ENCODE results near the gene MAP7. TPM values are rescaled to one million over a fixed set of nuclear protein-coding genes. Genes with fewer than 3 reads are reported as not detected.

MAP7 gene
- polyA plus RNA-seq, 1 donor, result 37.2 TPM

DNA sequence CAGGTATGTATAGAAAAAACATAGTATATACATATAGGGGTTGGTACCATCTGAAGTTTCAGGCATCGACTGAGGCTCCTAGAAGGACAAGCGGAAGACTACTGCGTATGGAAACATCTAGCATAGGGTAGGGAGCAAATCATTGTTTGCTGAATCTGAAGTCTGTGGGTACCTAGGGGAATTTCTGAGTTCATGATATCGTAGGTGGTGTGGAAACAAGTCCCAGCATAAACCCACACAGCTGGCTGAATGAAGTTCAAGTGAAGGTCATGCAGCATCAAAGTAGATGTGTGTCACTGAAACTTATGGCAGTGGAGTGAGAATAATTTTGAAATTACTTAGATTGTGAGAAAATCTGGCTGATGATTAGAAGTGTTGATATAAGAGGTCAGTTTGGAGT, 39.4 kb downstream of the MAP7 start:
- Histone ChIP-seq H3K9me3 (ENCODE audit: control insufficient read depth, low read depth, low read length) (no peaks in the 10 kb centered on the region), H3K4me3 (ENCODE audit: low read length) (no peak overlapping the region), H3K27ac (ENCODE audit: low read length) (no peak overlapping the region), H3K36me3 (ENCODE audit: control insufficient read depth, insufficient read depth, low read length) (peaks cover 5% of the 10 kb centered on the region), H3K4me1 (ENCODE audit: control insufficient read depth, insufficient read depth, low read length) (peaks cover 14% of the 10 kb centered on the region), H3K27me3 (ENCODE audit: control insufficient read depth, insufficient read depth, low read length) (no peaks in the 10 kb centered on the region)
- WGBS (ENCODE audit: insufficient coverage, low lambda C conversion rate), result no CpG with 5 or more reads among the region's 4 CpGs
- no peak for DNase-seq

DNA sequence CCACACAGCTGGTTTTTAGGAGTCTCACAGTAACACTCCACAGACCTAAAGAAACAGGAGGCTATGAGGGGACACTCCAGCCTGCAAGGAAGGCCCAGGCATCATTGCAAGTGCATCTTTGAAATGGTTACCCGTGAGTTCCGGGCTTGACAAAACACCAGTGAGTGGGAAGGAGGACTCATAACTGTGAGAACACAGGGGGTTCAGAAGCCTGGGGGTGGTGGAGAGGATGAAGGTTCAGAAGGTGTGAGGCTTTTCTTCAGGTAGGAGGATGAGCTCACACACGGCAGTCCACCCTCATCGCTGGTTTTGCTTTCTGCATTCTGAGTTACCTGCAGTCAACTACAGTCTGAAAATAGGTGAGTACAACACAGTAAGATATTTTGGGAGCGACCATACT, 39.9 kb downstream of the MAP7 start:
- H3K4me1 ChIP-seq (ENCODE audit: control insufficient read depth, insufficient read depth, low read length), result peaks cover 14% of the 10 kb centered on the region
- no peaks in the 10 kb centered on the region for H3K9me3 ChIP-seq (ENCODE audit: control insufficient read depth, low read depth, low read length)
- H3K4me3 ChIP-seq (ENCODE audit: low read length), result no peak overlapping the region
- no peak overlapping the region for H3K27ac ChIP-seq (ENCODE audit: low read length)
- WGBS (ENCODE audit: insufficient coverage, low lambda C conversion rate), result 100% methylated on average over 2 of the region's 5 CpGs
- DNase-seq, result no peak
- no peaks in the 10 kb centered on the region for H3K27me3 ChIP-seq (ENCODE audit: control insufficient read depth, insufficient read depth, low read length)
- peaks cover 5% of the 10 kb centered on the region for H3K36me3 ChIP-seq (ENCODE audit: control insufficient read depth, insufficient read depth, low read length)

DNA sequence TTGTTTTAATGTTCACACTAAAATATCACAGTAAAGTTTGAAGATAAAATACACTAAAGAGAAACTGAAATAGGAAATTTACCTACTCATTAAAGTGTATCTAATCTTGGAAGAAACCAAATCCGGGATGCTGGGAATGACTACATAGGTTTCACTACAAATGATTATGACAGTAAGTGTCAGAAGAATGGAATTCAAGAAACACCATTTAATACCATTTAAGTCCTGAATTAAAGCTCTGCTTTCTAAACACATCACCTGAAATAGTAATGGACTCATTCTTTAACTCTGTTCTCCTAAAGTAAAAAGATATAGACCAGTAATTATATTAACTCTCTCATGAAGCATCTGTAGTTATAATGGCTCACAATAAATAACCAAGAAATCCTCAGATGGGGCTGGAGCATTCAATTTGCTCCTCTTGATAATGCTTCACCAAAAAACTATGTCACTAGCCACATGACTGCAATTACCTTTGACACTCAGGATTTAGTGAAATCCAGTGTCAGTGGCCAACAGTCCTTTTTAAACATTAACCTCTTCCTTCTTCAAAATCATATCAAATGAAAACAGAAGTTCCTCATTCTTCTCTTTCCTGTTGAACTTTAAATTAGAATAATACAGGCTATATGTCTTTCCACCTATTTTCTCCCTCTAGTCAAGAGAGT, 41.4 kb downstream of the MAP7 start:
- Histone ChIP-seq H3K27me3 (ENCODE audit: control insufficient read depth, insufficient read depth, low read length) (no peaks in the 10 kb centered on the region), H3K4me3 (ENCODE audit: low read length) (no peak overlapping the region), H3K4me1 (ENCODE audit: control insufficient read depth, insufficient read depth, low read length) (peaks cover 14% of the 10 kb centered on the region), H3K27ac (ENCODE audit: low read length) (peak overlapping the region; percentile 55), H3K36me3 (ENCODE audit: control insufficient read depth, insufficient read depth, low read length) (peaks cover 4% of the 10 kb centered on the region), H3K9me3 (ENCODE audit: control insufficient read depth, low read depth, low read length) (no peaks in the 10 kb centered on the region)
- DNase-seq, result peak in 1 of 2 donors; percentile 34
- WGBS (ENCODE audit: insufficient coverage, low lambda C conversion rate), result no CpG with 5 or more reads among the region's 1 CpG

DNA sequence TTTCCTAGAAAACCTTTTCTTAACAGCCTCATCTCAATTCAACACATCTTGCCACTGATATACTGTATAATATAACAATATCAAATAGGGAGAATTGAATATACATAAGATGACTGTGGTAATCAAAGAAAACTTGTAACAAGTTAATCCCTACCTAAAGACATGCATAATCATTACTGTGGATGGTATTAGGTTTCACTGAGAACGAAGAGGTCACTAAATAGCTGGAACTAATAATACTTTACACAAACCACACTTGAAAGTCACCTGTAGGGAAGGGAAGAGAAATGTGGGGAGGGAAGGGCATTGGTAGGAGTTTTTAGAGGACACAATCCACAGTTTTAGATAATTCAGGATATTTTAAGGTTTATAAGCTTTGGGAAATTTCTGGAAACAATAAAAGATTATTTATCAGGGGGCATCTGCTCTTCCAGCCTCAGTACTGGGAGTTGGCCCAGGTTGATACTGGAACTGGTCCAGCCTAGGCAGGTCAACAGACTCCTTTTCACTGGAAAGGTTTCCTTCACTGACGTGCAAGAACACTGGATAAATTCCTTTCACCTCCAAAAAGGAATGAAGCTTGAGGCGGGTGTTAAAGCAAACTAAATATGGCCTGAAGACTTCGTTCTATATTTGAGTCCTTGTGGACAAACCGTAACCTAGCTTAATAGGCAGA, 44.0 kb downstream of the MAP7 start:
- Histone ChIP-seq H3K36me3 (ENCODE audit: control insufficient read depth, insufficient read depth, low read length) (no peaks in the 10 kb centered on the region), H3K27ac (ENCODE audit: low read length) (no peak overlapping the region), H3K27me3 (ENCODE audit: control insufficient read depth, insufficient read depth, low read length) (no peaks in the 10 kb centered on the region), H3K9me3 (ENCODE audit: control insufficient read depth, low read depth, low read length) (no peaks in the 10 kb centered on the region), H3K4me1 (ENCODE audit: control insufficient read depth, insufficient read depth, low read length) (peaks cover 7% of the 10 kb centered on the region), H3K4me3 (ENCODE audit: low read length) (no peak overlapping the region)
- no CpG with 5 or more reads among the region's 5 CpGs for whole genome bisulfite sequencing (ENCODE audit: insufficient coverage, low lambda C conversion rate)
- DNase-seq, result no peak

DNA sequence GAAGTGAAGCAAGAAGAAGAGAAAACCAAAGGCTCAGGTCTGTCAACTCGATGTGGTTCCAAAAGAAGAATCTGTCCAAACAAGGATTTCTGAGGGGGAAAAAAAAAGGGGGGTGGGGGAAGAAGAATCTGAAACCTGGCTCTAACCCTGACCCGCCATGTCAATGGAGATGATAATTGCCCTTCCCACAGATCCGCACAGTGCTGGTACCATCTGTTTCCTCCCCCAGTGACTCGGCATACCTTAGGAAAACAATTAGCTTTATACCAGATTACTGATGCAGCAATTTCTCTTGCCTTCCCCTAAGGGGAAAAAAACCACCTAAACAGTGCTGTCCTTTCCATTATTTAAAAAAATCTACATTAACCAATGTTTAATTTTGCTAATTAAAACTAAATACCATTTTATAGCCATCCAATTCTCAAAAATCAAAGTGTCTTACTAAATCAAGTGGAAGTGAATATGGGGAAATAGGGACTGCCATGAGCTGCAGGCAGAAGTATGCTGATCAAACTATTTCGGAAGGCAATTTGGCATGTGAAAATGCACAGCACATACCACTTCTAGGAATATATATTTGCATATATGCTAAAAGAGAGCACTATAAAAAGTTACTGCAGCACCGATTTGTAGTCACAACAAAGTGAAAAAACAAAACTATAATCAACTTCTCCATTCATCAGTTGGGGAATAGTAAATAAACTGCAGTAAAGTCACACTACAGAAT, 46.8 kb downstream of the MAP7 start:
- Histone ChIP-seq H3K4me3 (ENCODE audit: low read length) (no peak overlapping the region), H3K27me3 (ENCODE audit: control insufficient read depth, insufficient read depth, low read length) (no peaks in the 10 kb centered on the region)
- WGBS (ENCODE audit: insufficient coverage, low lambda C conversion rate), result 50% methylated on average over 2 of the region's 6 CpGs

DNA sequence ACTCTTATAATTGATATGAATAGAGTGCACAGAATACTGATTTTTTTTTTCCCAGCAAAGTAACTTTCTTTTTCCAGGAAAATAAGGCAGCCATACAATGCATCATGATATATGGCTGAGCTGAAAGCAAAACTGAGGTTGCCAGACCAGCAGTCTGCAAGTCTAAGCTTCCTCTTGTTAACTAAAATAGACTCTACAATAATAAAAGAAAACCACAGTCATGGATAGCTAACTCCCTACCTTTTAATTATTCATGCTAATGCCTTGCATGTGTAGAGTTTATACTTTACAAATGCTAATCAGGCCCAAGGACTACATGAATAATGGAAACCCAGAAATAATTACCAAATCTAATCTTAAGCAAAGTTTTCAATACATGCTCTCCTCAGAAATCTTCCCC, 47.4 kb downstream of the MAP7 start:
- Histone ChIP-seq H3K4me1 (ENCODE audit: control insufficient read depth, insufficient read depth, low read length) (no peaks in the 10 kb centered on the region), H3K27ac (ENCODE audit: low read length) (no peak overlapping the region)
- DNase-seq, result no peak

More for the DNA sequence above, 46.8 kb downstream of the MAP7 start:
- DNase-seq, result no peak
- no peaks in the 10 kb centered on the region for H3K36me3 ChIP-seq (ENCODE audit: control insufficient read depth, insufficient read depth, low read length)
- no peak overlapping the region for H3K27ac ChIP-seq (ENCODE audit: low read length)
- no peaks in the 10 kb centered on the region for H3K9me3 ChIP-seq (ENCODE audit: control insufficient read depth, low read depth, low read length)
- no peaks in the 10 kb centered on the region for H3K4me1 ChIP-seq (ENCODE audit: control insufficient read depth, insufficient read depth, low read length)

DNA sequence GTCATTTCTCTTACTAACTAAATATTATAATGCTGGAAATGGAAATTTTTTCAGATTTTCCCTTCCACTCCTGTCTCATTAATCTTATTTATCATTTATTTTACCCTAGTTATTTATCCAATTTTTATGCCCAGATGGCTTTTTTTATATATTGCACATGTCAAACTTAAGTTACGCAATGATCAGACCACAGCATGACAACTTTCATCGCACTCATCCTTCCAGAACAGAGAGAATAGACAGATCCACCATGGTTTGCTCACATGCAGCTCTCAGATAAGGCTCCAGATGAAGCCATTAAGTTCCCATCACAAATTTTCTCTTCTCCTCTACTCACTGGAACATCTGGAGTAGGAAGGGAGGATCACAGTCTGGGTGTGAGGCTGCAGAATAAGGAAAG, 48.7 kb downstream of the MAP7 start:
- no peak overlapping the region for H3K4me3 ChIP-seq (ENCODE audit: low read length)
- H3K9me3 ChIP-seq (ENCODE audit: control insufficient read depth, low read depth, low read length), result no peaks in the 10 kb centered on the region
- no peak for DNase-seq
- H3K4me1 ChIP-seq (ENCODE audit: control insufficient read depth, insufficient read depth, low read length), result no peaks in the 10 kb centered on the region
- H3K27ac ChIP-seq (ENCODE audit: low read length), result no peak overlapping the region
- H3K36me3 ChIP-seq (ENCODE audit: control insufficient read depth, insufficient read depth, low read length), result no peaks in the 10 kb centered on the region
- whole genome bisulfite sequencing (ENCODE audit: insufficient coverage, low lambda C conversion rate), result 100% methylated on average over 2 of the region's 2 CpGs
- H3K27me3 ChIP-seq (ENCODE audit: control insufficient read depth, insufficient read depth, low read length), result no peaks in the 10 kb centered on the region

More for the DNA sequence above, 47.4 kb downstream of the MAP7 start:
- H3K9me3 ChIP-seq (ENCODE audit: control insufficient read depth, low read depth, low read length), result no peaks in the 10 kb centered on the region
- no peaks in the 10 kb centered on the region for H3K27me3 ChIP-seq (ENCODE audit: control insufficient read depth, insufficient read depth, low read length)
- H3K36me3 ChIP-seq (ENCODE audit: control insufficient read depth, insufficient read depth, low read length), result no peaks in the 10 kb centered on the region
- H3K4me3 ChIP-seq (ENCODE audit: low read length), result no peak overlapping the region

DNA sequence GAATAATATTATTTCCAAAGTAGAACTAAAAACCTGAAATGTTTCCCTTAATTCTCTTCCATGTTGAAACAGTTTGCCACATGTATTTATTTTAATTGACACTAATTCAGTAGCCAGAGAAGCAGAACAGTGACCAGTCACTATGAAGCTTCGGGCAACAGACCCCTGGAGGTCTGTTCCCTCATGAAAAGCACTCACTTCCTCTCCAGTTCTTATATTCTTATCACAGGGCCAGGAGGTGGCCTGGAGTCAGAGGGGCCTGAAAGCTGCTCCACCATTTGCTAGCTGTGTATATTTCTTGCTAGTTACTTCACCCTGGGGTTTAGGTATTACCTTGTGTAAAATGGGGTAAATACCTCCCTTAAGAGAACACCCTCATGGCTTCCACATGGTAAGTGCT, 49.1 kb downstream of the MAP7 start:
- H3K4me3 ChIP-seq (ENCODE audit: low read length), result no peak overlapping the region
- H3K4me1 ChIP-seq (ENCODE audit: control insufficient read depth, insufficient read depth, low read length), result no peaks in the 10 kb centered on the region
- WGBS (ENCODE audit: insufficient coverage, low lambda C conversion rate), result no CpG with 5 or more reads among the region's 1 CpG

DNA sequence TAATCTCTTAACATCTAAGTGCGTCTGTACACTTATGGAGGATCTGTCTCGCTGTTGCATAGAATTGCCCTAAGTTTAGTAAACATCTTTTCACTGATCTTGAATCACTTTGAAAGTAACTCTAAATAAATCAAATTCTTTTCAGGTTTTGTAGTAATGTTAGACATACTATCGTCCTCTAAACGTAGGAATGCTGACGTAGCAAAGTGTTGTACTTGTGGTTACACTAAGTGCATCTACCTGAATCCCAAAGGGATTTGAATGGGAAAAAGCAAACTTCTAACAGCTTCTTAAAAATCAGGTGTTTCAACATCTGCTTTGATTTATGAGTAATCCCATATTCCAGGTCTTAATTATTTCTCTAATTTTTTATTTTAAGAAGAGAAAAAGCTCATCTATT, 49.8 kb downstream of the MAP7 start:
- H3K36me3 ChIP-seq (ENCODE audit: control insufficient read depth, insufficient read depth, low read length), result no peaks in the 10 kb centered on the region
- H3K4me1 ChIP-seq (ENCODE audit: control insufficient read depth, insufficient read depth, low read length), result no peaks in the 10 kb centered on the region
- no CpG with 5 or more reads among the region's 5 CpGs for WGBS (ENCODE audit: insufficient coverage, low lambda C conversion rate)
- no peak overlapping the region for H3K4me3 ChIP-seq (ENCODE audit: low read length)
- no peaks in the 10 kb centered on the region for H3K27me3 ChIP-seq (ENCODE audit: control insufficient read depth, insufficient read depth, low read length)
- H3K27ac ChIP-seq (ENCODE audit: low read length), result no peak overlapping the region
- no peak for DNase-seq
- no peaks in the 10 kb centered on the region for H3K9me3 ChIP-seq (ENCODE audit: control insufficient read depth, low read depth, low read length)

More for the DNA sequence above, 49.1 kb downstream of the MAP7 start:
- H3K27ac ChIP-seq (ENCODE audit: low read length), result no peak overlapping the region
- H3K36me3 ChIP-seq (ENCODE audit: control insufficient read depth, insufficient read depth, low read length), result no peaks in the 10 kb centered on the region
- H3K9me3 ChIP-seq (ENCODE audit: control insufficient read depth, low read depth, low read length), result no peaks in the 10 kb centered on the region
- DNase-seq, result no peak
- no peaks in the 10 kb centered on the region for H3K27me3 ChIP-seq (ENCODE audit: control insufficient read depth, insufficient read depth, low read length)

DNA sequence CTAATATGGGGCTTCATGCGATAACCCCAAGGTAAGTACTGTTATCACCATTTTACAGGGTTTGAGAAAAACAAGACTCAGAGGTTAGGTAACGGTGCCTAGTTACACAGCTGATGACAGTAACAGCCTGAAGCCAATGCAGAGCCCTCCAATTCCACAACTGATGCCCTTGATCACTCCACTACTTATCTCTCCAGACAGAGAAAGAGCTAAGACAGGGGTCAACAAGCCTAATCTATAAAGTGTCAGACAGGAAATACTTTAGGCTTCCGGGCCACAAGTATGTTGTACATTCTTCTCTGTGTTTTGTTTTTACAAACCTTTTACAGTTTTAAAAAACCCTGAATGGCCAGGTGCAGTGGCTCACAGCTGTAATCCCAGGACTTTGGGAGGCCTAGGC, 50.9 kb downstream of the MAP7 start:
- WGBS (ENCODE audit: insufficient coverage, low lambda C conversion rate), result 60% methylated on average over 2 of the region's 3 CpGs

More for the DNA sequence above, 50.9 kb downstream of the MAP7 start:
- Histone ChIP-seq H3K27ac (ENCODE audit: low read length) (no peak overlapping the region), H3K36me3 (ENCODE audit: control insufficient read depth, insufficient read depth, low read length) (no peaks in the 10 kb centered on the region), H3K4me3 (ENCODE audit: low read length) (no peak overlapping the region), H3K9me3 (ENCODE audit: control insufficient read depth, low read depth, low read length) (no peaks in the 10 kb centered on the region), H3K4me1 (ENCODE audit: control insufficient read depth, insufficient read depth, low read length) (no peaks in the 10 kb centered on the region), H3K27me3 (ENCODE audit: control insufficient read depth, insufficient read depth, low read length) (no peaks in the 10 kb centered on the region)
- DNase-seq, result no peak
